IPS-11a (cell line): ENCODE results near the gene MARCHF9.
"Not testable (repeated sequence)": the region's sequence is repeated elsewhere in the genome, so short reads cannot be mapped to it uniquely, and the experiment has no call there.

Experiments used
- H3K4me3 ChIP-seq: one replicate; pipeline ENCODE4 v1.5.1; 2013; ENCODE audit warnings: low read depth, low read length, control low read depth

Gene MARCHF9

DNA sequence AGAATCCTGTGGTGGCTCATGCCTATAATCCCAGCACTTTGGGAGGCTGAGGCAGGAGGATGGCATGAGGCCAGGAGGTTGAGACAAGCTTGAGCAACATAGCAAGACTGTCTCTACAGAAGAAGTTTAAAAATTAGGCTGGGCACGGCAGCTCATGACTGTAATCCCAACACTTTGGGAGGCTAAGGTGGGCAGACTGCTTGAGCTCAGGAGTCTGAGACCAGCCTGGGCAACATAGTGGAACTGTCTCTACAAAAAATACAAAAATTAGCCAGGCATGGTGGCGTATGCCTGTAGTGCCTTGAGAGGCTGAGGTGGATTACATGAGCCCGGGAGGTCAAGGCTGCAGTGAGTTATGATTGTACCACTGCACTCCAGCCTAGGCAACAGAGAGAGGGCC is 13.0 kb downstream of the MARCHF9 start:
- H3K4me3 ChIP-seq, result no peak overlapping the region

DNA sequence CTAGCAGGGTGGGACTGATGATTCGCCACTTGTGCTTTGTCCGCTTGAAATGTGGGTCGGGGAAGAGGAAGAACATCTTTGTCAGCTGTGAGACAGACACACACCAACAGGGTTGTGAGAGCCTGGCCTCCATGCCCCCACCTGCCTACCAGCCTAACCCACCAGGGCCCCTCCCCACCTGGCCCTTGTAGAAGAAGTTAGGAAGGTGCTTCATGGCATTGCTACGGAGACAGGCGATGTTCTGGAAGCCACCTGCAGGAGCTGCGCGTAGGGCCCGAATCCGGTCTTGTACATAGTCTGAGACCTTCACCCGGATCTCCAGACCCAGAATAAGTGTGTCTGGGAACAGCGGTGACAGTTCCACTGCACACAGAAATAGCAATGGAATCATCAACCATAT is 14.7 kb downstream of the MARCHF9 start:
- no peak overlapping the region for H3K4me3 ChIP-seq

DNA sequence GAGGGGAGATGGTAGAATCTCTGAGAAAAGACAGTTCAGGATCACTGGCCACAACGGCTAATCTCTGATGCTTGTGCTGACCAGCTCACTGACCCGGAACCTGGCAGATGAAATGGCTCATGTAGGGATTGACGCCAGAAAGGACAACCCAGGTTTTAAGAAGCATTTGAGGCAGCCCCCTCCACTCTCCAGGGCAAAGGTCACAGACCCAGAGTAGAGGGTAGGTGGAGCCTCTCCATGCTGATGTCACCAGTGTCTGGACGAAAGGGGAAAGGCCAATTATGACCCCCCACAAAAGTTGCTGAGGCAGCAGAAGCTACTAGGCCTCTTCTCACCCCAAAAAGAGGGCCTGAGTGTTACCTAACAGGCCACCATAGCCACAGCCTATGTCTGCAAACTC is 15.8 kb downstream of the MARCHF9 start:
- H3K4me3 ChIP-seq, result peak overlapping the region; percentile 100

DNA sequence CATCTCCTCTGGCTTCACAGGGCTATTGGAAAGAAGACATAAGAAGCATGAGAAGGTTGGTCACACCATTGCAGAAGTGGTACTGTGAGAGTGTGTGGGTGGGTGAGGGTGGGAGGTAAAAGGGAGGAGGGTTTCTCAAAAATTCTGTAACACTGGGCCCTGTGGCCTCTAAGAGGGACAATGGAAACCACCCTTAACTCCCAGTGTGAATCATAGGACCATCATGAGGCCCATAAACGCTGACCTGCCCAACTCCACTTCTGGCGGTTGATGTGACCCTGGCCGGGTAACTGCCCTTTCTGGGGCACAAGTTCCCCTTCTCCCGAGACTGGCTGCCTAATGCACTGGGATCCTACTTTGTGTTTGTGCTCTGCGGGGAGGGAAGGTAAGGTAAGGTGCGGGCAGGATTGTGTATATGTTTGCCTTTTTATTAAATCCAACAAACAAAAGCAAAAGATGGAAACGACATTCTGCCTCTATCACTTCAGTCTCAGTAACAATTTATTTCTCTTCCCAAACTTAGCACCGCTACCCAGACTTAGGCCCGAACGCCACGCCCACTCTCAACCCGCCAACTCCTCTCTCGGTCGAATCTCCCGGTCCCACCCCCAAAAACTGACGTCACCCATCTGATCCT is 16.5 kb downstream of the MARCHF9 start:
- peak overlapping the region; percentile 100 for H3K4me3 ChIP-seq

DNA sequence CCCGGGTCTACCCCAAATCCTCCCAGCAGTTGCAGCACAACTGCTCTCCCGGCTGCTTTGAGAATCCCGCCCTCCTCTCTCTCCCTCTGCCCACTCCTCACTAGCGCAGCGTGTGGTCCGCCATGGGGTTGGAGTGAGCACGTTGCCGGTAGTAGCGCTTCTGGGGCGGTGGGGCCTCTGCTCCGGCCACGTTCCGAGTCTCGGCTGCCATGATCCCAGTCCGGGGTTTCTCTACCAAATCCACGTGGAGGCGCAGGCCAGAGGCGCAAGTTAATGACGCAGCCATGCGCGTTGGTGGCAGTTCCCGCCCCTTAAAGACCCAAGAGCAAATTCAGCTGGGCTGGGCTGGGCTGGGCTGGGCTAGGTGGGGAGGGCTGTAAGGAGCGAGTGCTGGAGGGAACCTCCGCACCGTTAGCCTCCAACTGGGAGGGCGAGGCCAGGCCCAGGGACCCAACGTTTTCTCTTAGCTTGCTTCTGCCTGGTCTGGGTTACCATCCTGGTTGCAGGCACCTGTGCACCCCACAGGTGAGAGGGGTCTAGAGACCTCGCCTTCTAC is 17.0 kb downstream of the MARCHF9 start, which contains the start of gene METTL1:
Gene METTL1 (minus strand): TSS at position 233 of the 556 bp plus-strand sequence. CDS start 22 bp downstream, at position 211.
- peak within 1 kb of the TSS; percentile 100 for H3K4me3 ChIP-seq

DNA sequence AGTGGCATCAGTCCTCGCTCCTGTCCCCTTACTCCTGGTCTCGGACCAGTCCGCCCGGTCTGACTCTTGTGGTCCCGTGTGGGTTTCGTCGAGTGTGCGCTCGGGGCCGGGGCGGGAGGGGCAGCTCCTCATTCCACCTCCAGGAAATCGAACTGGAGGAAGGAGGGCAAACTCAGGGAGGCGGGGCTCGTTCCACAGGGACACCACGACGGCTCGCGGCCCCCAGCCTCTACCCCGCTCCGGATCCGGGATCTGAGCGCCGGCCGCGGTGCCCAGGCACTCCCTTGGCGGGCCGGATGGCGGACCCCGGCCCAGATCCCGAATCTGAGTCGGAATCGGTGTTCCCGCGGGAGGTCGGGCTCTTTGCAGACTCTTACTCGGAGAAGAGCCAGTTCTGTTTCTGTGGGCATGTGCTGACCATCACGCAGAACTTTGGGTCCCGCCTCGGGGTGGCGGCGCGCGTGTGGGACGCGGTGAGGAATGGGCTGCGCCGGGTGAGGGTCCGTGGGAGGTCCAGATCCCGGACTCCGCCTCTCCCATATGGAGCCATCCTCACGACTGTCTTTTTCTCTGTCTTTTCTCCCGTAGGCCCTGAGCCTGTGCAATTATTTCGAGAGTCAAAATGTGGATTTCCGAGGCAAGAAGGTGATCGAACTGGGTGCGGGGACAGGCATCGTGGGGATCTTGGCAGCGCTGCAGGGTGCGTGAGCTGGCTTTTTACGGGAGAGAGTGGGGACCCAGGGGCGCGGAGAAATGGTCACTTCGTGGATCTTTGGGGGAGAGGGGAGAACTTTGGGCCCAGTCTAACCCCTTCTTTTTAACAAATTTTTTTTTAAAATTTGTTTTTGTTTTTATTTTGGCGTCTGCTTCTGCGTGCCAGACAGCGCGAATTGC is 17.8 kb downstream of the MARCHF9 start, which contains the start of gene EEF1AKMT3:
Gene EEF1AKMT3 (plus strand): TSS at position 186 of the 894 bp plus-strand sequence. CDS start 111 bp downstream, at position 297.
- H3K4me3 ChIP-seq, result peak within 1 kb of the TSS; percentile 100

DNA sequence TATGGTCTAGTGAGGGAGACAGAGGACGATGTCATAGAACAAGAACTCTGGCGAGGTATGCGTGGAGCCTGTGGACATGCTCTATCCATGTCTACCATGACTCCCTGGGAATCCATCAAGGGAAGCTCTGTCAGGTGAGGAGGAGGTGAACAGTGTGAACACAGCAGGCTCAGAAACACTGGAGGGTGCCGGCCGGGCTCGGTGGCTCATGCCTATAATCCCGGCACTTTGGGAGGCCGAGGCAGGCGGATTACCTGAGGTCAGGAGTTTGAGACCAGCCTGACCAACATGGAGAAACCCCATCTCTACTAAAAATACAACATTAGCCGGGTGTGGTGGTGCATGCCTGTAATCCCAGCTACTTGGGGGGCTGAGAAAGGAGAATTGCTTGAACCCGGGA is 19.7 kb downstream of the MARCHF9 start:
- not testable (repeated sequence) for H3K4me3 ChIP-seq

DNA sequence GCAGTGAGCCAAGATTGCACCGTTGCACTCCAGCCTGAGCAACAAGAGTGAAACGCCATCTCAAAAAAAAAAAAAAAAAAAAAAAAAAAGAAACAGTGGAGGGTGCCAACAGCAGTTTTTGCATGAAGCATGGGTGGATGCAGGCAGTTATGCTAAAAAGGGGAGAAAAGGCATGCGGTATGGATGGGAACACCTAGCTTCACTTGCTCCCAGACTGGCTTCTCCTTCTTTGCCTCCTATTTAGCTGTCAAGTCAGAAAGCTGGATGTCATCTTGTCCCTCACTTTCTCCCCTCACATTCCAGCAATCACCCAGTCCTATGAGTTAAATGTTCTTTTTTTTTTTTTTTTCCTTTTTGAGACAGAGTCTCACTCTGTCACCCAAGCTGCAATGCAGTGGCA is 20.1 kb downstream of the MARCHF9 start:
- H3K4me3 ChIP-seq, result no peak overlapping the region

DNA sequence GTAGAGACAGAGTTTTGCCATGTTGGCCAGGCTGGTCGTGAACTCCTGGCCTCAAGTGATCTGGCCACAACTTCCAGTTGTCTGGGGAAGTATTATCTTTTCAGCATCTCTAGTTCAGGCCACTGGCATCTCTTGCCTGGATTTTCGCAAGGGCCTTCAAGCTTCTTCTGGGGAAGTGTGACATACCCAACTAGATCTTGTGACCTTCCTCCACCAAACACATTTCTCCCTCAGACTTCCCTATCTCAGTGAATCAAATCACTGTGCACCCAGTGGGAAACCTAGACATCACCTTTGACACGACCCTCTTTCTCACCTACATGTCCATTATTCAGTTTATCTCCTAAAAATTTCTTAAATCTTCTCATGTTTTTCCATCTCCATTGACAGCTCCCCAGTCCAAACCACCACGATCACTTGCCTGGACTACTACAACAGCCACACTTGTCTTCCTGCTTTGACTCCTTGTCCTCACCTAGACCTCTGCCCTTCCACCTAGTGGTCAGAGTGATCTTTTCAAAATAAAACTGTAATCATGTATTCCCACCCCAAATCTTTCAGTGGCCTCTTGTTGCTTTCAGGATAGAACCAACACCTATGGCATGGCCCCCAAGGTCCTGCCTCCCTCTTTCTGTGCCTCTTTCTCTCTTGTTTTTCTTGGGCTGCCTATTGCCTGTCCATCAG is 20.8 kb downstream of the MARCHF9 start:
- no peak overlapping the region for H3K4me3 ChIP-seq

DNA sequence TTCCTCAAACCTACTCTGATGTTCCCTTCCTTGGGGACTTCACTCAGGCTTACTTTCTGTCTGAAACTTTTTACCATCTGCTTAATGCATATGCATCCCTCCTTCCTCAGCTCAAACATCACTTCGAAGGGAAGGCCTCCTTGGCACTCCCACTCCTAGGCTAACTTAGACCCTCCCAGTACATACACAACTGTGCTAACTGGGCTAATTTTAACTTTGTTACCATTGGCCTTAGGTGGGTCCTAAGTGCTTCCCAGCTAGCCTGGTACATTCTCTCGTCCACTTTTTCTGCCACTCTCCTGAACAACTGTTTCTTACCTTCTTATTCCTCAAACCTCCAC is 21.3 kb downstream of the MARCHF9 start:
- H3K4me3 ChIP-seq, result no peak overlapping the region

DNA sequence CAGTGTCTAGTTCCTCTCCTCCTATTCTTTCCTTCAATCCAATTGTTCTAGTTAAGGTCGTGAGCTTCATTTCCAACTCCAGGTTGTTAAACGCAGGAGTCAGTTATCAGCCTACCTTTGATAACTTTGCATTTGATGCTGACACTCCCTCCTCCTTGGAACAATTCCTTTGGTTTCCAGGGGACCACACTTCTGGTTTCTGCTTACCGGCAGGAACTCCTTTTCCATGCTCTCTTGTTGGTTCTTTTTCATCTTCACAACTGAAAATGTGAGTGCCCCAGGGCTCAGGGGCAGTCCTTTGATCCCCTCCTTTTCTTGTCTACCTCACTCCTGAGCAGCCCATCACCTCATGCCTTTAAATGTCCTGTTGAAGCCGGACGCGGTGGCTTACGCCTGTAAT is 22.5 kb downstream of the MARCHF9 start:
- H3K4me3 ChIP-seq, result no peak overlapping the region

DNA sequence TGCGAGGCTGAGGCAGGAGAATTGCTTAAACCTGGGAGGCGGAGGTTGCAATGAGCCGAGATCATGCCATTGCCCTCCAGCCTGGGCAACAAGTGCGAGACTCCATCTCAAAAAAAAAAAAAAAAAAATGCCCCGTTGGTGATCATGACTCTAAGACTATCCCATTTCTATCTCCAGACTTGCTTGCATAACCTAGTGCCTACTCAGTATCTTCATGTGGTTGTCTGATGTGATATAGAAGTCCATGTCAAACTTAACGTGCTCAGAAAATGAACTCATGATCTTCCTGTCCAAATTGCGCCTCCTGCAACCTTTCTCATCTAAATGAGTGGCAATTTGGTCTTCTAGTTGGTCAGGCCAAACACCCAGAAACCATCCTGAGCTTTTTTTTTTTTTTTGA is 23.0 kb downstream of the MARCHF9 start:
- no peak overlapping the region for H3K4me3 ChIP-seq

DNA sequence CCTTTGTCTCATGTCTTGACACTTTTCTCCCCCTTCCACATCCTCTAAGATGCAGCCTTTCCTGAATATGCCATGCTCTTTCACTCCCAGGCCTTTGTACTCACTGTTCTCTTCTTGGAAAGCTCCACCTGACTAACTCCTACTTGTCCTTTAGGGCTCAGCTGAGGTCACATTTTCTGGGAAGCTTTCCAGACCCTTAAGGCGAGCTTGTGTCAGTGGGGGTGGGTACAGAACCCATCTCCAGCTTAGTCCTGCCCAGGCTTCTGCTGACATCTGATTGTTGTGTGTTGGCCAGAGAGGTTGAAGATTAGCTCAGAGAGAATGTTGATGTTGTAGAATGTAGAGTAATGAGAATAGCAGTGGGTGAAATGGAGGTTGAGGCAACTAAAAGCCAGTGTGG is 24.8 kb downstream of the MARCHF9 start:
- no peak overlapping the region for H3K4me3 ChIP-seq

DNA sequence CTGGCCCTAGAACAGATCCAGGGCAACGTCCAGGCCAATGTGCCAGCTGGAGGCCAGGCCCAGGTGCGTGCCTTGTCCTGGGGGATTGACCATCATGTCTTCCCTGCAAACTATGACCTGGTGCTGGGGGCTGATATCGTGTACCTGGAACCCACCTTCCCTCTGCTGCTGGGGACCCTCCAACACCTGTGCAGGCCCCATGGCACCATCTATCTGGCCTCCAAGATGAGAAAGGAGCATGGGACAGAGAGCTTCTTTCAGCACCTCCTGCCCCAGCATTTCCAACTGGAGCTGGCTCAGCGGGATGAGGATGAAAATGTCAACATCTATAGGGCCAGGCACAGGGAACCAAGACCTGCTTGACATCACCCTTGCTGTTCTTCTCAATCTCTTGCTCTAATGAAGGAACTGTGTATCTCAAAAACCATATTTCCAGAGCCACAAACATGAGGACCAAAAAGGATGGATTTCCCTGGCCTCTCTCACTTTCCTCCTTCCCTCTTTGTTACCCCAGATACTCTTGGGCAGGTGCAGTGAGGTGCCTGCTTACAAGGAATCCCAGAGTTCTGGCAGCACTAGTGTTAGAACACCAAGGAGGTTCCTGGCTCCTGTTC is 25.5 kb downstream of the MARCHF9 start:
- H3K4me3 ChIP-seq, result no peak overlapping the region

DNA sequence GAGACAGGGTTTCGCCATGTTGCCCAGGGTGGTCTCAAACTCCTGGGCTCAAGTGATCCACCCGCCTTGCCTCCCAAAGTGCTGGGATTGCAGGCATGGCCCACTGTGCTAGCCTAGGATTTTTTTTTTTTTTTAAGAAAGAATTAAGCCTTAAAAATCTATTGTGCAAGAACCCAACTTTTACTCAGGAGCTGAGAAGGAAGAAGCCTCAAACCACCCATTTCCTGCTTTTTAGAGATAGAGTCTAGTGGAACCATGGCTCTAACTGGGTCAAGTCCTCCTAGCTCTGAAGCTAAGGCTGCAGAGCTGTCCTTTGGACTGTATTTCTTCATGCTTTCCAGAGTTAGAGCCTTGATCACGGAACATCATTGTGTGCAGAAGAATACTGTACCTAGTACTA is 26.3 kb downstream of the MARCHF9 start:
- H3K4me3 ChIP-seq, result no peak overlapping the region

DNA sequence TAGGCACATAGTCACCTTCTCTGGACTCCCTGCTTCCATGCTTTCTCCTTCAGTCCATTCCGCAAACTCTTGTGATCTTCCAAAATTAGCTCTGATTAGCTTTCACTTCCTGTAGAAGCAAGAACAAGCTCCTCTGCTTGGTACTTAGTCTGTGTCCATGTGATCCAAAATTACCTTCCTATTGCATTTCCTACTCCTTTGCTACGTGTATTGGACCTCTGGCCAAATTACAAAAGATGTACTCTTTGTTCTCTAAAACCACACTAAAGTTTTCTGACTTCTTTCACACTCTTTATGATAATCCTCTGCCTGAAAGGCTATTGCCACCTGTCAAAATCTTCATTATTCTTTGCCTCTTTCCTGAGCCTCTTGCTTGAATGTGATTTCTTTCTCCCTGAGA is 26.9 kb downstream of the MARCHF9 start:
- H3K4me3 ChIP-seq, result no peak overlapping the region

DNA sequence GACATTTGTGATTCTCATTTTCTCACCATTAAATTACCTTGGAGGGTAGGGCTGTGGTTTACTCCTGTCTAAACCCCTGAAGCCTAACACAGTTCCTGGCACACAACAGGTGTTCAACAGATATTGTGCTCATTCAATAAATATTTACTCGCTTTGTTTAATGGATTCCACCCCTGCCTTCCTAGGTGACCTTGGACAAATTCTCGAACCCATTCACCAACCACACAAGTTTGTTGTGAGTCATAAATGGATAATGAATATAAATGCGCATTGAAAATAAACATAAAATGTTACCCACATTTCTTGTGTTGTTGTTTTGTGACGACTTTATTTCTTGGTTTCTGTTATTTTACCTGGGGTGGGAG is 27.3 kb downstream of the MARCHF9 start:
- H3K4me3 ChIP-seq, result no peak overlapping the region

DNA sequence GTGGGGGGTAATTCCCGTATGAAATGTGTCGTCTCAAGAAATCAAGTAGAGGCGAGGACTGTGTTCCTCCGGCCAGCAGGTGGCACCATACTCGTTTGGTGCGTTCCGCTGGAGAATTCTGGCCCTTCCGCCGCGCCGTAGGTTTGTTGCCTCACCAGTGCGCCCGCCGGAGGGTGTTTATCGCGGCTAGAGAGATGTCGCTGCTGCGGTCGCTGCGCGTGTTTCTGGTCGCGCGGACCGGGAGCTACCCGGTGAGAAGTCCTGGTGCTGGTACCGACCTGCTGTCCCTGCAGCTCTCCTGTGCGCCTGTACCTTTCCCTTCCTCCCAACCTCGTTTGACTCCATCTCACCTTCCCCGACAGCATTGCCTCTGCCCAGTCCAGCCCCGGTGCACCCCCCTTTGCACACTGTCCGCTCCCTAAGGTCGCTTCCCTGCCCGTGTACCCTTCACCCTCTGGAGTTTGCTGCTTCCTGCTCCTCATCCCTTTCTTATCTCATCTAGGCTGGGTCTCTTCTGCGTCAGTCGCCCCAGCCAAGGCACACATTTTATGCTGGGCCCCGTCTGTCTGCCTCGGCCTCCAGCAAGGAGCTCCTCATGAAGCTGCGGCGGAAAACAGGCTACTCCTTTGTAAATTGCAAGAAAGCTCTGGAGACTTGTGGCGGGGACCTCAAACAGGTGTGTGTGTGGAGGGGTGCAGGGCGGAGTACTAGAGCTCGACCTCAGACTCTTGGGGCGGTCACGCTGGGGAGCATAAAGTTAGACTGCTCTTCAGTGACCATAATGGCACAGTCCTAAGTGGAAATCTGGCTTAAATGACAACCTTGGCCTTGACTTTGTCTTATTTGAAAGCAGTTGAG is 27.9 kb downstream of the MARCHF9 start, which contains the start of gene TSFM:
Gene TSFM (plus strand): TSS at position 180 of the 858 bp plus-strand sequence. CDS start 15 bp downstream, at position 195.
- H3K4me3 ChIP-seq, result peak within 1 kb of the TSS; percentile 100

DNA sequence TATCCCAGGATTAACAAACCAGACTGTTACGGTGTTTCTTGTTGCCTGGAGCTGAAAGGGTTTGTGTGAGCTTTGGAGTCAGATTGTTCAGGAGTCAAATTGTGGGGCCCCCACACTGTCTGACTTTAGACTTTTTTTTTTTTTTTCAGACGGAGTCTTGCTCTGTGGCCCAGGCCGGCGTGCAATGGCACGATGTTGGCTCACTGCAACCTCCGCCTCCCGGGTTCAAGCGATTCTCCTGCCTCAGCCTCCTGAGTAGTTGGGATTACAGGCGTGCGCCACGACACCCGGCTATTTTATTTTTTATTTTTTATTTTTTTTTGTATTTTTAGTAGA is 28.5 kb downstream of the MARCHF9 start:
- H3K4me3 ChIP-seq, result peak overlapping the region; percentile 100

DNA sequence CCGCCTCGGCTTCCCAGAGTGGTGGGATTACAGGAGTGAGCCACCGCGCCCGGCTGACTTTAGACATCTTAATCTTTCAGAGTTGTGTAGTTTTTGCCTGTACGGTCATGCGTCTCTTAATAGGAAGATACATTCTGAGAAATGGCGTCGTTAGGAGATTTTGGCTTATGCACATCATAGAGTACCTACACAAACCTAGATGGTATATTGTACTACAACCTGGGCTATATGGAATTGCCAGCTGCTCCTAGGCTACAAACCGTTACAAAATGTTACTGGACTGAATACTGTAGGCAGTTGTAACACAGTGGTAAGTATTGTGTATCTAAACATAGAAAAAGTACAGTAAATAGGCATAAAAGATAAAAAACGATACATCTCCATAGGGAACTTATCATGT is 29.0 kb downstream of the MARCHF9 start:
- no peak overlapping the region for H3K4me3 ChIP-seq
